HG03558 (cell line): ENCODE results near the gene RFC2.
"Not testable (repeated sequence)": the region's sequence is repeated elsewhere in the genome, so short reads cannot be mapped to it uniquely, and the experiment has no call there.

Experiments
- ATAC-seq: cut with Tn5 transposase; IDR thresholded peaks from one replicate; pipeline ENCODE4 v1.9.1; 2021; ENCODE audit warnings: moderate number of reproducible peaks; ENCODE audit not compliant: unreplicated experiment; ENCODE audit errors: extremely low read depth

Gene RFC2

GRCh38 chr7:74283858-74284447 is 29.8 kb upstream of the RFC2 start:
- no peak for ATAC-seq

GRCh38 chr7:74282748-74283459 is 28.7 kb upstream of the RFC2 start:
- no peak for ATAC-seq

- ATAC-seq: no peak
These were observed 26.8 kb upstream of the RFC2 start for GRCh38 chr7:74280985-74281384.

- ATAC-seq: no peak
These were observed 23.4 kb upstream of the RFC2 start for GRCh38 chr7:74277636-74278035.

- no peak for ATAC-seq
These were observed 21.2 kb upstream of the RFC2 start for GRCh38 chr7:74275401-74275881.

GRCh38 chr7:74272305-74273038 is 18.3 kb upstream of the RFC2 start:
- peak; percentile 80 for ATAC-seq

GRCh38 chr7:74271742-74272141 is 17.5 kb upstream of the RFC2 start:
- ATAC-seq: no peak

GRCh38 chr7:74269757-74270277 is 15.6 kb upstream of the RFC2 start:
- ATAC-seq: no peak

- no peak for ATAC-seq
These were observed 13.8 kb upstream of the RFC2 start for GRCh38 chr7:74267756-74268565.

GRCh38 chr7:74266191-74266963 is 12.2 kb upstream of the RFC2 start:
- no peak for ATAC-seq

GRCh38 chr7:74263399-74264120 is 9.4 kb upstream of the RFC2 start:
- no peak for ATAC-seq

- no peak for ATAC-seq
These were observed 8.6 kb upstream of the RFC2 start for GRCh38 chr7:74262639-74263398.

GRCh38 chr7:74258639-74259038 is 4.4 kb upstream of the RFC2 start:
- ATAC-seq: no peak

GRCh38 chr7:74256491-74257408 is 2.6 kb upstream of the RFC2 start:
- no peak for ATAC-seq

GRCh38 chr7:74255461-74255860 is 1.3 kb upstream of the RFC2 start:
- not testable (repeated sequence) for ATAC-seq

GRCh38 chr7:74254858-74255379 is 720 bp upstream of the RFC2 start:
- ATAC-seq: no peak

- no peak for ATAC-seq
These were observed 417 bp downstream of the RFC2 start for GRCh38 chr7:74253835-74254128.
